ENCODE data around the gene SNX32.

Gene SNX32

DNA sequence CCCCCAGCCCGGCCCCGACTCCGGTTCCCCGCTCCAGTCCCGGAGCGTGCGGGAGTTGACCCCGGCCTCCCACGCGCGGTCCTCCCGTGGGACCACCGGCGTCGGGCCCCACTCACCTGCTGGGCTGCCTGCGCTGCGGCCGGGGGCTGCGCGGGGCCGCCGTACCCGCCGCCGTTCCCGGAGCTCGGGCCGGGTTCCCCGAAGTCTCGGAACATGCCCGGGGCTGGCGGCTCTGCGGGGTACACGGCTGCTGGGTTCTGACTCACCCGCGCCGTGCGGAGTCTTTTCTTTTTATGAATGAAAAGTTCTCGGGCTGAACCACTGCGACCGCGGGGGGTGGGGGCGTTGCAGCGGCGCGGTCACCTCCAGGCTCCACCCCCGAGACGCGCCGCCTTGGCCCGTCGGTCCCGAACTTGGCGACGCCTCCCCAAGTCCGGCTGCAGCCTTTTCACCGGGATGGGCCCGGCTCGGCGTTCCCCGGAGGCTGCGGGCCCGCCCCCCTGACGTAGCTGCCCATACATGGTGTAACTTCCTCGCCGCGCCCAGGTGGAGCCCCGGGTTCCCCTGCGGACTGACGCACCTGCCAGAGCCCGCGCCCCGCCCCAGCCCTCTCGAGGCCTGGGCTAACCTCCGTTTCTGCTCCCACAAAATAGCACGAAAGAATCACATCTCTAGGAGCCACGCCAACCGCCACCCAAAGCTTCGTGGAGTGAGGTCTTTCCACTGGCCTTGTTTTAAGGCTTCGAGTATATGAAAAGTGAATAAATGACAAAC, 66.5 kb downstream of the SNX32 start, which contains the start of gene FOSL1:
Gene FOSL1, minus strand, starts transcription at position 264 of the 774 bp plus-strand sequence. Its CDS starts 49 bp downstream, at position 215.
- DNase-seq (ENCODE audit: low read depth, low spot score), result peak; percentile 73
- peak within 1 kb of the TSS; percentile 98 for H3K4me3 ChIP-seq (ENCODE audit: low read depth, low read length)
- ChIA-PET CTCF (interaction anchor here (1.5 to 18.8 kb wide), 4 partner anchors 10 to 88 kb away, joined by 4 to 394 read pairs (median 6); partner anchors contain the start of genes CCDC85B and FIBP), POLR2A (interaction anchor here (0.7 to 7.7 kb wide), 6 partner anchors 10 to 34 kb away, joined by 3 to 136 read pairs (median 7); partner anchors contain the start of genes CCDC85B and FIBP)
- TF ChIP-seq, protein P1, sequence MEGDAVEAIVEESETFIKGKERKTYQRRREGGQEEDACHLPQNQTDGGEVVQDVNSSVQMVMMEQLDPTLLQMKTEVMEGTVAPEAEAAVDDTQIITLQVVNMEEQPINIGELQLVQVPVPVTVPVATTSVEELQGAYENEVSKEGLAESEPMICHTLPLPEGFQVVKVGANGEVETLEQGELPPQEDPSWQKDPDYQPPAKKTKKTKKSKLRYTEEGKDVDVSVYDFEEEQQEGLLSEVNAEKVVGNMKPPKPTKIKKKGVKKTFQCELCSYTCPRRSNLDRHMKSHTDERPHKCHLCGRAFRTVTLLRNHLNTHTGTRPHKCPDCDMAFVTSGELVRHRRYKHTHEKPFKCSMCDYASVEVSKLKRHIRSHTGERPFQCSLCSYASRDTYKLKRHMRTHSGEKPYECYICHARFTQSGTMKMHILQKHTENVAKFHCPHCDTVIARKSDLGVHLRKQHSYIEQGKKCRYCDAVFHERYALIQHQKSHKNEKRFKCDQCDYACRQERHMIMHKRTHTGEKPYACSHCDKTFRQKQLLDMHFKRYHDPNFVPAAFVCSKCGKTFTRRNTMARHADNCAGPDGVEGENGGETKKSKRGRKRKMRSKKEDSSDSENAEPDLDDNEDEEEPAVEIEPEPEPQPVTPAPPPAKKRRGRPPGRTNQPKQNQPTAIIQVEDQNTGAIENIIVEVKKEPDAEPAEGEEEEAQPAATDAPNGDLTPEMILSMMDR (IDR thresholded peaks at IDR 0.05; ENCODE audit: insufficient read depth, low read length, missing control alignments), result no peak

GRCh38 chr11:65900899-65901180, 67.1 kb downstream of the SNX32 start:
- no peak for DNase-seq (ENCODE audit: low read depth, low spot score)
- peak overlapping the region; percentile 98 for H3K4me3 ChIP-seq (ENCODE audit: low read depth, low read length)
- TF ChIP-seq, protein P1 (IDR thresholded peaks at IDR 0.05; ENCODE audit: insufficient read depth, low read length, missing control alignments), result no peak
- ChIA-PET POLR2A (interaction anchor here (0.7 to 7.7 kb wide), 7 partner anchors 10 to 35 kb away, joined by 3 to 136 read pairs (median 5); partner anchors contain the start of genes CCDC85B and FIBP), CTCF (interaction anchor here (1.5 to 18.8 kb wide), 4 partner anchors 10 to 88 kb away, joined by 4 to 394 read pairs (median 6); partner anchors contain the start of genes CCDC85B and FIBP)

GRCh38 chr11:65903068-65903481, 69.3 kb downstream of the SNX32 start:
- DNase-seq (ENCODE audit: low read depth, low spot score), result no peak
- TF ChIP-seq, protein P1 (IDR thresholded peaks at IDR 0.05; ENCODE audit: insufficient read depth, low read length, missing control alignments), result no peak
- ChIA-PET POLR2A (interaction anchor here (1.2 to 7.7 kb wide), 4 partner anchors 9 to 15 kb away, joined by 7 to 136 read pairs (median 12); partner anchors contain the start of genes CCDC85B and FIBP), CTCF (interaction anchor here (1.4 to 18.8 kb wide), 2 partner anchors 9 to 13 kb away, joined by 5 to 394 read pairs; partner anchors contain the start of genes CCDC85B and FIBP)
- peak overlapping the region; percentile 13; the same call in 1 of the 2 replicates for H3K4me3 ChIP-seq (ENCODE audit: low read depth, low read length)

All from AG04449 (cell line).